ENCODE data around the gene BANK1. TPM values are rescaled to one million over a fixed set of nuclear protein-coding genes. Genes with fewer than 3 reads are reported as not detected.

Gene BANK1
- total and polyA plus RNA-seq, 2 of the 4 experiments (the other 2 are of a cell fraction) = under 0.01 to 0.51 TPM

GRCh38 chr4:101914761-101915160 is 124.2 kb downstream of the BANK1 start:
- H2BK20ac ChIP-seq (ENCODE audit: low read depth, low read length) = no peak overlapping the region
- H3K36me3 ChIP-seq (ENCODE audit: control insufficient read depth, insufficient read depth, low read length) = no peaks in the 10 kb centered on the region
- no peak overlapping the region for H3K56ac ChIP-seq (ENCODE audit: extremely low read depth, insufficient read depth, low read length)
- H2AK9ac ChIP-seq (replicated peaks; ENCODE audit: low read depth, low read length, poor library complexity) = no peak overlapping the region
- no peak overlapping the region for H3K4ac ChIP-seq (ENCODE audit: low read depth, low read length)
- H4K5ac ChIP-seq (ENCODE audit: low read depth, low read length) = no peak overlapping the region
- intact Hi-C loops (cut with micrococcal nuclease) (no loop called here), in situ Hi-C loops (cut with MboI; ENCODE audit: low sequenced_read_pairs) (no loop called here), dilution Hi-C loops (cut with HindIII; ENCODE audit: low sequenced_read_pairs, unreplicated experiment) (no loop called here)
- ATAC-seq (ENCODE audit: low read depth) = no peak
- no peak overlapping the region for H3K18ac ChIP-seq (ENCODE audit: low read depth, low read length)
- no peak overlapping the region for H2AFZ ChIP-seq (replicated peaks; ENCODE audit: low read length, poor library complexity)
- no peak overlapping the region for H4K8ac ChIP-seq (ENCODE audit: low read depth in 2 of 2, low read length in 2 of 2)
- H2BK120ac ChIP-seq (ENCODE audit: low read depth, low read length) = no peak overlapping the region
- H2BK5ac ChIP-seq (ENCODE audit: low read depth, low read length, poor library complexity, severe bottlenecking) = no peak overlapping the region
- H3K79me1 ChIP-seq (ENCODE audit: low read depth in 1 of 2, low read length in 2 of 2) = no peaks in the 10 kb centered on the region
- no peaks in the 10 kb centered on the region for H3K9me3 ChIP-seq (ENCODE audit: control insufficient read depth, insufficient read depth, low read length)
- H3K27me3 ChIP-seq (ENCODE audit: control insufficient read depth, insufficient read depth, low read length) = no peaks in the 10 kb centered on the region
- H3K9me1 ChIP-seq (ENCODE audit: insufficient read depth, low read length) = no peaks in the 10 kb centered on the region
- H2AK5ac ChIP-seq (ENCODE audit: low read depth, low read length) = no peak overlapping the region
- no peak overlapping the region for H3K4me3 ChIP-seq (ENCODE audit: insufficient read depth, low read depth, low read length)
- no peaks in the 10 kb centered on the region for H3K4me1 ChIP-seq (ENCODE audit: control insufficient read depth, insufficient read depth, low read length)
- no peak overlapping the region for H2BK15ac ChIP-seq (ENCODE audit: low read depth, low read length)
- H3K27ac ChIP-seq (ENCODE audit: insufficient read depth, low read length) = no peak overlapping the region
- no peak for TF ChIP-seq ELK1 (IDR thresholded peaks at IDR 0.05; ENCODE audit: borderline replicate concordance, low read depth, low read length)
- TF ChIP-seq, protein P1, sequence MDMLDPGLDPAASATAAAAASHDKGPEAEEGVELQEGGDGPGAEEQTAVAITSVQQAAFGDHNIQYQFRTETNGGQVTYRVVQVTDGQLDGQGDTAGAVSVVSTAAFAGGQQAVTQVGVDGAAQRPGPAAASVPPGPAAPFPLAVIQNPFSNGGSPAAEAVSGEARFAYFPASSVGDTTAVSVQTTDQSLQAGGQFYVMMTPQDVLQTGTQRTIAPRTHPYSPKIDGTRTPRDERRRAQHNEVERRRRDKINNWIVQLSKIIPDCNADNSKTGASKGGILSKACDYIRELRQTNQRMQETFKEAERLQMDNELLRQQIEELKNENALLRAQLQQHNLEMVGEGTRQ (IDR thresholded peaks at IDR 0.05; ENCODE audit: low read depth, low read length) = no peak
- TF ChIP-seq, protein P2, sequence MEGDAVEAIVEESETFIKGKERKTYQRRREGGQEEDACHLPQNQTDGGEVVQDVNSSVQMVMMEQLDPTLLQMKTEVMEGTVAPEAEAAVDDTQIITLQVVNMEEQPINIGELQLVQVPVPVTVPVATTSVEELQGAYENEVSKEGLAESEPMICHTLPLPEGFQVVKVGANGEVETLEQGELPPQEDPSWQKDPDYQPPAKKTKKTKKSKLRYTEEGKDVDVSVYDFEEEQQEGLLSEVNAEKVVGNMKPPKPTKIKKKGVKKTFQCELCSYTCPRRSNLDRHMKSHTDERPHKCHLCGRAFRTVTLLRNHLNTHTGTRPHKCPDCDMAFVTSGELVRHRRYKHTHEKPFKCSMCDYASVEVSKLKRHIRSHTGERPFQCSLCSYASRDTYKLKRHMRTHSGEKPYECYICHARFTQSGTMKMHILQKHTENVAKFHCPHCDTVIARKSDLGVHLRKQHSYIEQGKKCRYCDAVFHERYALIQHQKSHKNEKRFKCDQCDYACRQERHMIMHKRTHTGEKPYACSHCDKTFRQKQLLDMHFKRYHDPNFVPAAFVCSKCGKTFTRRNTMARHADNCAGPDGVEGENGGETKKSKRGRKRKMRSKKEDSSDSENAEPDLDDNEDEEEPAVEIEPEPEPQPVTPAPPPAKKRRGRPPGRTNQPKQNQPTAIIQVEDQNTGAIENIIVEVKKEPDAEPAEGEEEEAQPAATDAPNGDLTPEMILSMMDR (conservative IDR thresholded peaks at IDR 0.05; ENCODE audit: low read depth, low read length) = no peak
- H3K14ac ChIP-seq (replicated peaks; ENCODE audit: low read depth, low read length) = no peak overlapping the region
- no peak overlapping the region for H3K4me2 ChIP-seq (ENCODE audit: low read depth, low read length)
- no peak overlapping the region for H3K23ac ChIP-seq (ENCODE audit: low read depth, low read length)
- ChIA-PET CTCF (no interaction called here), POLR2A (ENCODE audit: unreplicated experiment) (no interaction called here)
- no peak overlapping the region for H3K9ac ChIP-seq (ENCODE audit: low read depth, low read length)
- no peak overlapping the region for H4K91ac ChIP-seq (ENCODE audit: insufficient read depth, low read depth, low read length)
- H4K20me1 ChIP-seq (ENCODE audit: insufficient read depth, low read length) = no peaks in the 10 kb centered on the region
- no peak for DNase-seq
- BruUV-seq (replicated peaks) = no TSS peak
